OCI-LY3 (cell line): ENCODE data around the gene MGMT.

Experiments
- H2AFZ ChIP-seq: fragments of 200-600, 300-600 bp; shearing (Covaris generic); 2 replicates; pipeline ENCODE4 v1.6.0; 2014; ENCODE audit warnings: antibody characterized with exemption, low read depth, low read length
- H3K27ac ChIP-seq: fragments of 200-600, 300-600 bp; sonication (generic); 2 replicates; pipeline ENCODE4 v1.5.1; 2014; ENCODE audit warnings: mild to moderate bottlenecking, low read length, moderate library complexity, mixed read lengths
- H3K27me3 ChIP-seq: fragments of 200-600, 300-600 bp; sonication (generic); 2 replicates; pipeline ENCODE4 v1.6.1; 2014; ENCODE audit warnings: low read depth, low read length, mixed read lengths
- H3K36me3 ChIP-seq: fragments of 200-600, 300-600 bp; sonication (generic); replicated peaks from 2 replicates; pipeline ENCODE3; 2014; ENCODE audit warnings: low read depth, low read length, mixed read lengths
- H3K4me1 ChIP-seq: fragments of 300-600, 200-600 bp; sonication (generic); 2 replicates; pipeline ENCODE4 v1.6.1; 2014; ENCODE audit warnings: low read length, mixed read lengths
- H3K4me2 ChIP-seq: fragments of 200-600, 300-600 bp; sonication (generic); 2 replicates; pipeline ENCODE4 v1.6.1; 2014; ENCODE audit warnings: low read length, mixed read lengths
- H3K4me3 ChIP-seq: fragments of 300-600, 200-600 bp; sonication (generic); 2 replicates; pipeline ENCODE4 v1.5.1; 2014; ENCODE audit warnings: antibody characterized with exemption, mild to moderate bottlenecking, low read length, moderate library complexity
- H3K79me2 ChIP-seq: fragments of 300-600, 200-600 bp; shearing (Covaris generic); 2 replicates; pipeline ENCODE4 v1.6.1; 2014; ENCODE audit warnings: mild to moderate bottlenecking, low read length, mixed read lengths
- H3K9ac ChIP-seq: fragments of 300-600, 200-600 bp; shearing (Covaris generic); 2 replicates; pipeline ENCODE4 v1.6.0; 2014; ENCODE audit warnings: mild to moderate bottlenecking, low read length, moderate library complexity
- H3K9me3 ChIP-seq: fragments of 200-600, 300-600 bp; shearing (Covaris generic); 2 replicates; pipeline ENCODE4 v1.6.1; 2014; ENCODE audit warnings: low read length, mixed read lengths; ENCODE audit not compliant: insufficient read depth
- H4K20me1 ChIP-seq: fragments of 200-600, 300-600 bp; sonication (generic); 2 replicates; pipeline ENCODE4 v1.6.1; 2016; ENCODE audit warnings: low read length, mixed read lengths; ENCODE audit not compliant: insufficient read depth
- EZH2phosphoT487 ChIP-seq: fragments of 200-600 bp; shearing (Covaris generic); IDR thresholded peaks from 2 replicates; pipeline ENCODE4 v1.6.1; 2018; ENCODE audit warnings: antibody characterized with exemption, mixed run types, low read depth
- TF ChIP-seq, protein P1 (sequence below): fragments of 200-600, 300-600 bp; sonication (generic); IDR thresholded peaks from 2 replicates; pipeline ENCODE4 v1.5.1; 2014; ENCODE audit warnings: antibody characterized with exemption, low read length, low read depth

MGMT gene

DNA sequence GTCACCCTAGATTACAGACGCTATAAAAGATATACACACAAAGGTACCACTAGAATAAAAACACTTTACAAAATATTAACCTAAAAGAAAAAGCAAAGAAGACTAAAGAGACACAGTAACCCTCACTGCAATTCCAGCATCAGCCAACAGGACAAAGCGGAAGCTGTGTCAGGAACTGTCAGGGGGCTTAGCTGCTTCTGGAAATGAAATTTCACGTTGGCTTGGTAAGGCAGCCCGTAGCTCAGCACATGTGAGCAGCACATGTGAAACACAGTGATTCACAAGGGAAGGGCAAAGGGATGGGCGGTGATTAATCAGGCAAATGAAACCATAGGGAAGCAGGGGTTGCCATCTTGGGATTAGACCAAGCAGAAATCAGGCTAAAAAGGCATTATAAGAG is 195.4 kb downstream of the MGMT start:
- no peak overlapping the region for H3K27ac ChIP-seq
- H3K36me3 ChIP-seq = no peaks in the 10 kb centered on the region
- no peaks in the 10 kb centered on the region for H3K79me2 ChIP-seq
- H4K20me1 ChIP-seq = no peaks in the 10 kb centered on the region
- H3K9me3 ChIP-seq = no peaks in the 10 kb centered on the region
- no peaks in the 10 kb centered on the region for H3K4me1 ChIP-seq
- no peak overlapping the region for H3K9ac ChIP-seq
- no peaks in the 10 kb centered on the region for H3K27me3 ChIP-seq
- TF ChIP-seq, protein P1, sequence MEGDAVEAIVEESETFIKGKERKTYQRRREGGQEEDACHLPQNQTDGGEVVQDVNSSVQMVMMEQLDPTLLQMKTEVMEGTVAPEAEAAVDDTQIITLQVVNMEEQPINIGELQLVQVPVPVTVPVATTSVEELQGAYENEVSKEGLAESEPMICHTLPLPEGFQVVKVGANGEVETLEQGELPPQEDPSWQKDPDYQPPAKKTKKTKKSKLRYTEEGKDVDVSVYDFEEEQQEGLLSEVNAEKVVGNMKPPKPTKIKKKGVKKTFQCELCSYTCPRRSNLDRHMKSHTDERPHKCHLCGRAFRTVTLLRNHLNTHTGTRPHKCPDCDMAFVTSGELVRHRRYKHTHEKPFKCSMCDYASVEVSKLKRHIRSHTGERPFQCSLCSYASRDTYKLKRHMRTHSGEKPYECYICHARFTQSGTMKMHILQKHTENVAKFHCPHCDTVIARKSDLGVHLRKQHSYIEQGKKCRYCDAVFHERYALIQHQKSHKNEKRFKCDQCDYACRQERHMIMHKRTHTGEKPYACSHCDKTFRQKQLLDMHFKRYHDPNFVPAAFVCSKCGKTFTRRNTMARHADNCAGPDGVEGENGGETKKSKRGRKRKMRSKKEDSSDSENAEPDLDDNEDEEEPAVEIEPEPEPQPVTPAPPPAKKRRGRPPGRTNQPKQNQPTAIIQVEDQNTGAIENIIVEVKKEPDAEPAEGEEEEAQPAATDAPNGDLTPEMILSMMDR = no peak
- no peak for TF ChIP-seq EZH2phosphoT487
- H3K4me3 ChIP-seq = no peak overlapping the region
- no peak overlapping the region for H3K4me2 ChIP-seq
- H2AFZ ChIP-seq = no peak overlapping the region

DNA sequence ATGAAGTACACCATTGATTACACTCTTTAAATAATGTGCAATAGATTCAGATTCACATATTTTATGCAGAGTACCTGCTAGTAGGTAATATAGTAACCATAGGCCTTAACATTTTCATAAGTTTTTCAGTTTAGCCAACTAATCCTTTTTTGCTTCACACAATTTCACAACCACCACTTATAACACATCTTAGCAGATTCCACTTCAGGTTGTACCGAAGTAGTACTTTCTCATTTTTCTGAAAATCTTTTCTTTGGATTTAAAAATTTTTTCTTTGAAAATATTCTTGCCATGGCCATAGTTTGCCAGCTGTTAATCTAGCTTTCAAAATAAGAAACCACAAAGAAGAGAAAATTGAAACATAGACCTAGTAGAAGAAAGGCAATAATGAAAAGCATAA is 203.1 kb downstream of the MGMT start:
- H3K9ac ChIP-seq = no peak overlapping the region
- TF ChIP-seq, protein P1 = no peak
- TF ChIP-seq EZH2phosphoT487 = no peak
- no peaks in the 10 kb centered on the region for H3K36me3 ChIP-seq
- H3K4me2 ChIP-seq = no peak overlapping the region
- H3K4me3 ChIP-seq = no peak overlapping the region
- H3K4me1 ChIP-seq = no peaks in the 10 kb centered on the region
- H4K20me1 ChIP-seq = no peaks in the 10 kb centered on the region
- H3K27ac ChIP-seq = no peak overlapping the region
- H3K27me3 ChIP-seq = no peaks in the 10 kb centered on the region
- H3K79me2 ChIP-seq = no peaks in the 10 kb centered on the region
- no peaks in the 10 kb centered on the region for H3K9me3 ChIP-seq
- H2AFZ ChIP-seq = no peak overlapping the region

DNA sequence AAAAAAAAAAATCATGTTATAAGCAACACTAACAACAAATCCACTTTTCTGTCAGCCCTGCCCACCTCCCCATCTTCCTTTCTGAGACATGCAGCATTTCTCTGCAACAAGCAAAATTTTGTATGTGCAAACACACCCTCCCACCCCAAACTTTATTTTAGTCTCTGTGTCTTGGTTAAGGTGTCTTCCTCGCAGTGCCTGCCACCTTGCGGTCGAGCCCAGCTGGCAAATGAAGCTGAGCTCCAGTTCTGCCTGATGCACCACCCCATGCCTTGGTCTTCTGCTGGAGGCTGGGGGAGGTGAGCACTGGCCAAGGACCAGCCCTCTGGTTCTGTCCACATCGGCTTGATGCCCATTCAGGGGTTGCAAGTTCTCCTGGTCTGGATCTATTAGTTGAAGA is 206.3 kb downstream of the MGMT start:
- Histone ChIP-seq H3K4me2 (no peak overlapping the region), H3K4me3 (no peak overlapping the region), H2AFZ (no peak overlapping the region), H4K20me1 (no peaks in the 10 kb centered on the region), H3K36me3 (no peaks in the 10 kb centered on the region), H3K9ac (no peak overlapping the region), H3K4me1 (no peaks in the 10 kb centered on the region), H3K27ac (no peak overlapping the region), H3K9me3 (no peaks in the 10 kb centered on the region), H3K79me2 (no peaks in the 10 kb centered on the region), H3K27me3 (no peaks in the 10 kb centered on the region)
- TF ChIP-seq, protein P1 = no peak
- no peak for TF ChIP-seq EZH2phosphoT487

DNA sequence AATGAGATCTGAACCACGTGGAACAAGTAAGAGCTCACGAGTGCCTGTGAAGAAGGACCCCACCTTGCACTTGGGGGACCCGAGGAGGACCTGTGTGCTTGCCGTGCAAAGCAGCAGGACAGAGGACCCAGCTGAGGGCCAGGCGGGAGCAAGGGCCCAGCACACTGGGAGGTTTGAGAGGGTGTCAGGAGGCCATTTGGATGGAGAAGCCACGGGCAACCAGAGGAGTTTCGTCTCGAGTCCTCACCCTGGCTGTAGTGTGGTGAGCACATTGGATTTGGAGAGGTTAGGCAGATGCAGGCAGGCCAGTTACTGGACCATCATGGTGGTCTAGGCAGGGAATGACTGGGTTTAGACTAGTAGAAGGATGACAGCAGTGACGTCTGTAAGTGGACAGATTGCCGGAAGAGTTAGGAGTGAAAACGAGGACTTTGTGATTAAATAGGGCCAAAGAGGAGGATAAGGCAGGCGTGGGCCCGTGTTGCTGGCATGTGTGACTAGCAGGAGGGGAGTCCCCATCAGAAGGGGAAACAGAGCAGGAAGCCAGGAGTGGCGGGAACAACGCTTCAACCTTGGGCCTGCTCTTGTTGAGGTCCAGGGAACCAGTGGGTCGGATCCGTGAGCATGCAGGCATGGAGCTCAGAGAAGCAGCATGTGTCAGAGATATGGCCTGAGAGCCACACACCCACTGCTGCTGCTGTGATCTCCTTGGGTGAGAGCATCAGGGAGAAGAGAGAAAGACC is 208.2 kb downstream of the MGMT start:
- no peak overlapping the region for H3K4me2 ChIP-seq
- no peaks in the 10 kb centered on the region for H3K79me2 ChIP-seq
- no peak overlapping the region for H3K4me3 ChIP-seq
- no peak overlapping the region for H2AFZ ChIP-seq
- no peaks in the 10 kb centered on the region for H3K4me1 ChIP-seq
- H3K36me3 ChIP-seq = no peaks in the 10 kb centered on the region
- no peak overlapping the region for H3K27ac ChIP-seq
- no peaks in the 10 kb centered on the region for H3K27me3 ChIP-seq
- no peak overlapping the region for H3K9ac ChIP-seq
- TF ChIP-seq, protein P1 = no peak
- no peak for TF ChIP-seq EZH2phosphoT487
- no peaks in the 10 kb centered on the region for H3K9me3 ChIP-seq
- H4K20me1 ChIP-seq = no peaks in the 10 kb centered on the region
